ENCODE data around the gene LAD1.
A peak's percentile ranks its signal among the peaks of the same experiment; 100 is the strongest.

The LAD1 gene

DNA sequence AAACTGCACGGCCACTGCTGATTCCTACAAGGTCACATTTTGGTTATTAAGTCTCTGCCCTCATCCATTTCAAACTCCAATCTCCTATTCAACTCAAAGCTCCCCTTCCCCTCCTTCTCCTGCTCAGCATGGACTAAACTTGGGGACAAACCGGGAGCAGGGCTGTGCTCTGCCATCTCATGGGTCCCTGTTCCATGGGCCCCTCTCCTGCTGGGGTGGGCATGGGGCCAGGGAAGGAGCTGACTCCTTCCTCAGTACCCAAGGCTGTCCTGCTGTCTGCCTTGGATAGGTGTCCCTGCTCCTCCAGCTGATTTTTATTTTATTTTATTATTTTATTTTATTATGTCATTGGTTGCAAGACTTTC, 48.8 kb downstream of the LAD1 start:
- no peak for DNase-seq (ENCODE audit: low read depth)
- TF ChIP-seq, protein P1, sequence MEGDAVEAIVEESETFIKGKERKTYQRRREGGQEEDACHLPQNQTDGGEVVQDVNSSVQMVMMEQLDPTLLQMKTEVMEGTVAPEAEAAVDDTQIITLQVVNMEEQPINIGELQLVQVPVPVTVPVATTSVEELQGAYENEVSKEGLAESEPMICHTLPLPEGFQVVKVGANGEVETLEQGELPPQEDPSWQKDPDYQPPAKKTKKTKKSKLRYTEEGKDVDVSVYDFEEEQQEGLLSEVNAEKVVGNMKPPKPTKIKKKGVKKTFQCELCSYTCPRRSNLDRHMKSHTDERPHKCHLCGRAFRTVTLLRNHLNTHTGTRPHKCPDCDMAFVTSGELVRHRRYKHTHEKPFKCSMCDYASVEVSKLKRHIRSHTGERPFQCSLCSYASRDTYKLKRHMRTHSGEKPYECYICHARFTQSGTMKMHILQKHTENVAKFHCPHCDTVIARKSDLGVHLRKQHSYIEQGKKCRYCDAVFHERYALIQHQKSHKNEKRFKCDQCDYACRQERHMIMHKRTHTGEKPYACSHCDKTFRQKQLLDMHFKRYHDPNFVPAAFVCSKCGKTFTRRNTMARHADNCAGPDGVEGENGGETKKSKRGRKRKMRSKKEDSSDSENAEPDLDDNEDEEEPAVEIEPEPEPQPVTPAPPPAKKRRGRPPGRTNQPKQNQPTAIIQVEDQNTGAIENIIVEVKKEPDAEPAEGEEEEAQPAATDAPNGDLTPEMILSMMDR (conservative IDR thresholded peaks at IDR 0.05; ENCODE audit: low read length) = no peak
- no peak overlapping the region for H3K4me3 ChIP-seq (ENCODE audit: low read length)

DNA sequence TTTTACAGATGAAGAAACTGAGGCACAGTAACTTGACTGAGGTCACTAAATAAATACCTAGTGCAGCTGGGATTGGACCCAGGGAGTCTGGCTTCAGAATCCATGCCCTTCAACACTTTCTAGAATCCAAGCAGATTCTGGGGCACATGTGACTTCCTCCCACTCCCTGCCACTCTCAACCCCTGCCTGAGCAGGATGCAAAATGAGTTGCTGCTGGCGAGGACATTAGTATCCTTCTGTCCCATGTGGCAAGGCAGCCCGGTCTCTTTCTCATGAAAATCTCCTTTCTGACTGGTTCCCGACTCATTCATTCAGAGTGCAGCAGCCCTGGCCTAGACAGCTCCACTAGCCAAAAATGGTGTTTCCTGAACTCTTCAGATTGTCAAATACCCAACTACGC, 50.0 kb downstream of the LAD1 start:
- H3K4me3 ChIP-seq (ENCODE audit: low read length) = no peak overlapping the region
- no peak for DNase-seq (ENCODE audit: low read depth)
- TF ChIP-seq, protein P1 (conservative IDR thresholded peaks at IDR 0.05; ENCODE audit: low read length) = no peak

DNA sequence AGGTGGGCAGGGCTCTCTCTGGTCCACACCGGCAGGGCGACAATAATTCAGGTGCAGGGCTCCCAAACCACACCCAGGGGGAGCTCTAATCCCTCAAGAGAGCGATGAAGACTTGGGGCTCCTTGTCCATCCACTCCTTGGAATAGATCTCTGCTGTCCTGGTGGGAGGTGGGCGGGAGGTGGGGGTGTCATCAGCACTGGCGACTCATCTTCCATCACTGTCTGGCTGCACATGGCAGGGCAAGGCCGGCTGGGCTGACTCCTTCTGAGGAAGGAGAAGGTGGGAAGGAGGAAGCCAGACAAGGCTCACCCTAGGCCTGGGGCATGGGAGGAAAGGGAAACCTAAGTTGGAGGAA, 50.9 kb downstream of the LAD1 start:
- TF ChIP-seq, protein P1 (conservative IDR thresholded peaks at IDR 0.05; ENCODE audit: low read length) = peak; percentile 72
- peak; percentile 35 for DNase-seq (ENCODE audit: low read depth)
- H3K4me3 ChIP-seq (ENCODE audit: low read length) = no peak overlapping the region

DNA sequence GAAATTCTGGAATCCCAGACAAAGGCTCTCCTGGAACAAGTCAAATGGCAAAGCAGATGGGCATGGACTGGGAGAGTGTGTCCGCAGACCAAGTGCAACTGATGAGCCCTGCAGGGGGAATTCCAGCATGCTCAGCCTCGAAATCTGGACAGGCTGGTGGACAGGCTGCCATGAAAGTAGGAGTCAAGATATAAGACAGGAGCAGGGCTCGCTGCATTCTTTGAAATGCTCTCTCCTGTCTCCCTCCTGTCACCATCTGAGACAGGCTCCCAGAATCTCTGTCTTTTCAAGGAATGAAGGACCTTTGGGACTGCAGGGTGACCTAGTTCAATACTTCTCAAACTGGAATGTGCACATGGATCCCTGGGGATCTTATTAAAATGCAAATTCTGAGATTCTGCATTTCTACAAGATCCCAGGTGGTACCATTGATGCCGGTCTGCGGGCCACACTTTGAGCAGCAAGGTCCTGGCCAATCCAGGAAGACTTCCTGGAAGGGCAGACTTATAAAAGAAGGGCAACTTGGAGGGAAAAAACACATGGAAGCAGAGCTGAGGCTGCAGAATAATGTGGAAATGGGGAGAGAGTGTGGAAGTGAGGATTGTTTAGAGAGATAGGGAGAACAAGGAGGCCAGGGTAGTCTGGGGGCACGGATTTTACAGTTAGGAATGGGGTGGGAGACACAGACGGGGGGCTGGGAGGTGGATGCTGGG, 51.5 kb downstream of the LAD1 start:
- no peak overlapping the region for H3K4me3 ChIP-seq (ENCODE audit: low read length)
- DNase-seq (ENCODE audit: low read depth) = no peak
- TF ChIP-seq, protein P1 (conservative IDR thresholded peaks at IDR 0.05; ENCODE audit: low read length) = no peak

DNA sequence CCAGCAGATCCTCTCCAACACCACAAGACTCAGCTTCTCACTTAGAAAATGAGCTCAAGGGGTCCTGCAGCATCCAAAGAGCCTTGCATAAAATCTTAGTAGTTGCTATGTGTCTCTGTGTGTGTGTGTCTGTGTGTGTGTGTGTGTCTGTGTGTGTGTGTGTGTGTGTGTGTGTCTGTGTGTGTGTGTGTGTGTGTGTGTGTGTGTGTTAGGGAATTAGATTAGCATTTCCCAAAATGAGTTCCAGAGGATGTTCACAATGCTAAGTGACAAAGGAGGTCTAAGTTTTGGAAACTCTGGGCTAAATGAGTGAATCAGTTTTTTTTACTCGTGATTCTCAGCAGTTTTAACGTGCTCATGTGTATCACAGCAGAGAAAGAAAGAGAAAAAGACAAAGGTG, 52.1 kb downstream of the LAD1 start:
- TF ChIP-seq, protein P1 (conservative IDR thresholded peaks at IDR 0.05; ENCODE audit: low read length) = no peak
- no peak overlapping the region for H3K4me3 ChIP-seq (ENCODE audit: low read length)
- DNase-seq (ENCODE audit: low read depth) = no peak

DNA sequence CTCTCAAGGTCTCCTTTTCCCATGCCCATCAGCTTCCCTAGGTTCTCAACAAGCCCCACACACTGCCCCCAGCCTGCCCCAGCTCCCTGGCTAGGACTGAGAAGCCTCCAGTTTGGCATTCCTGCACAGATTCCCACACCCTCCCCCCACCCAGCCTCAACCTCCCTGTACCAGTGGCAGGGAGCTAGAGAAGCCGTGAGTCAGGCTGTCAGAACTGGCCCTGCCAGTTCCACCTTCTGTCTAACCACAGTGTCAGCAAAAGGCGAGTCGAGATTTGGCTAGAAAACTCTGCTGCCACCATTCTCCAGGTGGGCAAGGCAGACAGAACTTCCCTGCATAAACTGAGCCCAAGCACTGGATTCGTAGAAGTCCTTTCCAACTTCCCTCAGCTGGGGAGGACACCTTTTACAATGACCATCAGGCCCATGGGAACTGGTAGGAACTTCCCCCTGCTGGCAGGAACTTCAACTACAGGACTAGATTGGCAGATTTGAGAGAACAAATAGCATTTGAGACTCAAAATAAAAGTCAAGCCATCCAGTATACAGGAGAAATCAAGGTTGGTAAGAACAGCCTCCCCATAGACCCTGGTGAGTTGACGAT, 52.7 kb downstream of the LAD1 start:
- peak; percentile 62 for DNase-seq (ENCODE audit: low read depth)
- TF ChIP-seq, protein P1 (conservative IDR thresholded peaks at IDR 0.05; ENCODE audit: low read length) = peak; percentile 80

DNA sequence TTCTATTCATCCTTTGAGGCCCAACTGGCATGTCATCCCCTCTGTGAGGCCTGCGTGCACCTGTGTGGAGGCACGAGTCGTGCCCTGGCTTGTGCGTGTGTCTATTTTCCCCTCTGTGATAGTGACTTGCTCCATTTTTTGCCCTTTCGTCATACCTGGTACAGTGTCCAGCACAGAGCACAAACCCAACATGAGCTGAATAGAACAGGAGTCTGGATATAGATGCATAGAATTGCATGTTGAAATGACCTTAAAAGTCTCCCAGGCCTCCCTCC, 54.1 kb downstream of the LAD1 start:
- TF ChIP-seq, protein P1 (conservative IDR thresholded peaks at IDR 0.05; ENCODE audit: low read length) = no peak

More for the DNA sequence above, 52.7 kb downstream of the LAD1 start:
- no peak overlapping the region for H3K4me3 ChIP-seq (ENCODE audit: low read length)

More for the DNA sequence above, 54.1 kb downstream of the LAD1 start:
- no peak for DNase-seq (ENCODE audit: low read depth)
- H3K4me3 ChIP-seq (ENCODE audit: low read length) = no peak overlapping the region
